OCI-LY7 (cell line): Measurements from ENCODE around the gene BRICD5. TPM values are rescaled to one million over a fixed set of nuclear protein-coding genes. Genes with fewer than 3 reads are reported as not detected.

Experiments used
- BruUV-seq: library from RNA; stranded (reverse); fragments of 400-500 nt; replicated peaks from 2 replicates; lab custom pipeline; 2021; lab: Mats Ljungman, UMichigan
- CTCF ChIA-PET: fragments of 300-600 bp; sonication (Branson Sonifier 250); formaldehyde crosslinking; loops from one replicate; lab custom pipeline; 2022; ENCODE audit warnings: antibody characterized with exemption; ENCODE audit not compliant: unreplicated experiment; lab: Charles Lee
- POLR2A ChIA-PET: fragments of 300-600 bp; sonication (Branson Sonifier 250); formaldehyde crosslinking; loops from one replicate; lab custom pipeline; 2022; ENCODE audit warnings: antibody characterized with exemption; lab: Charles Lee
- DNase-seq: peaks from one replicate; pipeline ENCODE4 v3.0.0-alpha.2; 2015; ENCODE audit warnings: low spot score
- H2AFZ ChIP-seq: fragments of 200-600 bp; sonication (generic), shearing (Covaris generic); 2 replicates; pipeline ENCODE4 v1.6.1; 2014; ENCODE audit warnings: mild to moderate bottlenecking, antibody characterized with exemption, low read length, moderate library complexity
- H3K27ac ChIP-seq: fragments of 200-600 bp; sonication (generic); 2 replicates; pipeline ENCODE4 v1.5.1; 2014; ENCODE audit warnings: mixed run types, low read depth, mild to moderate bottlenecking, moderate library complexity, low read length, inconsistent platforms; ENCODE audit not compliant: poor library complexity, severe bottlenecking
- H3K36me3 ChIP-seq: fragments of 200-600 bp; sonication (generic); 2 replicates; pipeline ENCODE4 v1.6.1; 2014; ENCODE audit warnings: mild to moderate bottlenecking, antibody characterized with exemption, low read length, moderate library complexity, mixed read lengths; ENCODE audit not compliant: insufficient read depth
- H3K4me1 ChIP-seq: fragments of 200-600 bp; sonication (generic); 2 replicates; pipeline ENCODE4 v1.5.1; 2014; ENCODE audit warnings: mild to moderate bottlenecking, low read length; ENCODE audit not compliant: insufficient read depth, poor library complexity, severe bottlenecking
- H3K4me2 ChIP-seq: fragments of 200-600 bp; sonication (generic); 2 replicates; pipeline ENCODE4 v1.6.1; 2014; ENCODE audit warnings: mild to moderate bottlenecking, low read length
- H3K4me3 ChIP-seq: fragments of 200-600 bp; sonication (generic); 2 replicates; pipeline ENCODE4 v1.5.1; 2014; ENCODE audit warnings: mild to moderate bottlenecking, low read depth, low read length; ENCODE audit not compliant: poor library complexity, severe bottlenecking
- H3K79me2 ChIP-seq: fragments of 200-600 bp; sonication (generic); 2 replicates; pipeline ENCODE4 v1.6.1; 2016; ENCODE audit warnings: low read depth, mild to moderate bottlenecking, low read length, moderate library complexity, mixed read lengths; ENCODE audit not compliant: insufficient read depth
- H3K9me2 ChIP-seq: fragments of 200-600 bp; sonication (generic); 2 replicates; pipeline ENCODE4 v1.6.1; 2016; ENCODE audit warnings: mild to moderate bottlenecking, low read length, mixed read lengths; ENCODE audit not compliant: insufficient read depth
- H3K9me3 ChIP-seq: fragments of 200-600 bp; sonication (generic); 2 replicates; pipeline ENCODE4 v1.6.1; 2014; ENCODE audit warnings: mild to moderate bottlenecking, mixed run types, low read length, mixed read lengths
- H4K20me1 ChIP-seq: fragments of 200-600 bp; sonication (generic); 2 replicates; pipeline ENCODE4 v1.6.1; 2014; ENCODE audit warnings: mild to moderate bottlenecking, antibody characterized with exemption, low read length, moderate library complexity, mixed read lengths; ENCODE audit not compliant: insufficient read depth
- CTCF ChIP-seq: fragments of 200-600 bp; sonication (generic); conservative IDR thresholded peaks from 2 replicates; pipeline ENCODE4 v1.5.1; 2014; ENCODE audit warnings: mild to moderate bottlenecking, antibody characterized with exemption, low read length, moderate library complexity, mixed read lengths
- EZH2phosphoT487 ChIP-seq: fragments of 200-600 bp; sonication (generic); IDR thresholded peaks from 2 replicates; pipeline ENCODE4 v1.6.1; 2018; ENCODE audit warnings: low read depth, borderline replicate concordance, mild to moderate bottlenecking, mixed run types, antibody characterized with exemption, low read length, moderate library complexity, mixed read lengths
- intact Hi-C: fragments of 100-400 bp; cut with micrococcal nuclease; formaldehyde crosslinking; loops from one replicate; pipeline ENCODE4 v1.10.0; 2022; ENCODE audit not compliant: unreplicated experiment
- total RNA-seq, 2 experiments: library from RNA; depleted of rRNA in 1 of 2; stranded (reverse); fragments of >200 nt in 1 of 2; shearing (Covaris generic) in 1 of 2; gene quantifications; 2 replicates each; pipeline ENCODE4 v1.2.3, GENCODE V29; 2014 to 2022

The BRICD5 gene
- total RNA-seq, 2 experiments from 2014 or later: 30.4 to 31.7 TPM

GRCh38 chr16:2250652-2251295 is 40.1 kb upstream of the BRICD5 start:
- Histone ChIP-seq H3K79me2 (peaks cover 20% of the 10 kb centered on the region), H3K9me2 (no peaks in the 10 kb centered on the region), H3K4me1 (peaks cover 17% of the 10 kb centered on the region), H3K27ac (peak overlapping the region; percentile 68), H3K9me3 (no peaks in the 10 kb centered on the region), H3K4me3 (peak overlapping the region; percentile 76), H3K36me3 (peaks cover 67% of the 10 kb centered on the region), H2AFZ (peak overlapping the region; percentile 18; the same call in 1 of the 2 replicates), H3K4me2 (peak overlapping the region; percentile 87), H4K20me1 (no peaks in the 10 kb centered on the region)
- BruUV-seq: TSS peak; percentile 59
- TF ChIP-seq EZH2phosphoT487: no peak
- no peak for TF ChIP-seq CTCF
- no peak for DNase-seq
- POLR2A ChIA-PET: interaction anchor here (0.6 to 1.4 kb wide), 2 partner anchors 10 to 168 kb away, joined by 3 read pairs; no protein-coding TSS in a partner anchor
- CTCF ChIA-PET: no interaction called here
- intact Hi-C loops: loop anchor here (1.0 kb wide), 1 partner anchor 27 kb away; the partner anchor contains the start of gene E4F1

GRCh38 chr16:2246301-2246885 is 35.7 kb upstream of the BRICD5 start:
- Histone ChIP-seq H3K9me3 (no peaks in the 10 kb centered on the region), H3K4me1 (peaks cover 8% of the 10 kb centered on the region), H3K4me2 (no peak overlapping the region), H3K79me2 (peaks cover 20% of the 10 kb centered on the region), H4K20me1 (no peaks in the 10 kb centered on the region), H3K4me3 (no peak overlapping the region), H3K27ac (no peak overlapping the region), H3K36me3 (peaks cover 69% of the 10 kb centered on the region), H3K9me2 (no peaks in the 10 kb centered on the region), H2AFZ (no peak overlapping the region)
- BruUV-seq: no TSS peak
- intact Hi-C loops: no loop called here
- POLR2A ChIA-PET: interaction anchor here (1.0 kb wide), 1 partner anchor 15 kb away, joined by 3 read pairs; no protein-coding TSS in a partner anchor
- no peak for DNase-seq
- TF ChIP-seq CTCF: no peak
- TF ChIP-seq EZH2phosphoT487: no peak
- CTCF ChIA-PET: no interaction called here
